22Rv1 (cell line): ENCODE data around the gene ARL15.

Experiments
- ZFX ChIP-seq: fragments of 450-650 bp; IDR thresholded peaks from 2 replicates; pipeline ENCODE4 v1.6.1; 2017; ENCODE audit warnings: antibody characterized with exemption, borderline replicate concordance
- TF ChIP-seq, protein P1 (sequence below): fragments of 450-650 bp; IDR thresholded peaks from 2 replicates; pipeline ENCODE4 v1.5.1; 2017; ENCODE audit warnings: mild to moderate bottlenecking

DNA sequence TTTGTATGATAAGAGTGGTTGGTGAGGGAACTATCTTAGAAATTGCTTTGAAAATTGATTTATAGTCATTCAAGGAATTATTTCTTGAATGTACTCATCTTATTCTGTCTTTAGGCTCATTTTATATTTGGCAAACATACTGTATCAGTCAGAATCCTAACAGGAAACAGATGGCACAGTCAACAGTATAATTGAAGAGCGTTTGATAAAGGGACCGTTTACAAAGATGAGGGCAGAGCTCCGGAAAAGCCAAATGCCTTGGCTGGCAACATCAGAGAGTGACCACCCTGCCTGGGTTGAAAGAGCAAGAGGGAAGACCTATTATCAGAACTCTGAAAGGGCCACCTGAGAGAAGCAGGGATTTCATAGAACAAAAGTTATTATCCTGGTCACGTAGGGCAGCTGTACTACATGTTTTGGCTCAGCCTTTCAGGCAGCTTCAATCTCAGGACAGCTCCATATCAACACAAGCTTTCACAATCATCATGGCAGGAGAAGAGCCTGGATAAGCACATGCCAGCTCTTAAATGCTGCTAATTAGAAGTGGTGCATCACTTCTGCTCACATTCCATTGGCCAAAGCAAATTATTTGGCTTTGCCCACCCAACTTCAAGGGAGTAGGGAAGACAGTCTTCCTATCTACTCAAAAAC lies 47.2 kb upstream of the ARL15 start:
- TF ChIP-seq, protein P1, sequence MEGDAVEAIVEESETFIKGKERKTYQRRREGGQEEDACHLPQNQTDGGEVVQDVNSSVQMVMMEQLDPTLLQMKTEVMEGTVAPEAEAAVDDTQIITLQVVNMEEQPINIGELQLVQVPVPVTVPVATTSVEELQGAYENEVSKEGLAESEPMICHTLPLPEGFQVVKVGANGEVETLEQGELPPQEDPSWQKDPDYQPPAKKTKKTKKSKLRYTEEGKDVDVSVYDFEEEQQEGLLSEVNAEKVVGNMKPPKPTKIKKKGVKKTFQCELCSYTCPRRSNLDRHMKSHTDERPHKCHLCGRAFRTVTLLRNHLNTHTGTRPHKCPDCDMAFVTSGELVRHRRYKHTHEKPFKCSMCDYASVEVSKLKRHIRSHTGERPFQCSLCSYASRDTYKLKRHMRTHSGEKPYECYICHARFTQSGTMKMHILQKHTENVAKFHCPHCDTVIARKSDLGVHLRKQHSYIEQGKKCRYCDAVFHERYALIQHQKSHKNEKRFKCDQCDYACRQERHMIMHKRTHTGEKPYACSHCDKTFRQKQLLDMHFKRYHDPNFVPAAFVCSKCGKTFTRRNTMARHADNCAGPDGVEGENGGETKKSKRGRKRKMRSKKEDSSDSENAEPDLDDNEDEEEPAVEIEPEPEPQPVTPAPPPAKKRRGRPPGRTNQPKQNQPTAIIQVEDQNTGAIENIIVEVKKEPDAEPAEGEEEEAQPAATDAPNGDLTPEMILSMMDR, result no peak
- TF ChIP-seq ZFX, result no peak
